Adrenal gland (tissue), 5 donors: ENCODE measurements around the gene OR51B5.

Source experiments
- CTCF ChIP-seq, 6 experiments: fragments of 450-650 bp in 4 of 6; fragments of 200-600 bp in 2 of 6; sonication (generic) in 1 of 6; IDR thresholded peaks; 1 replicate in 5 of 6; 2 replicates in 1 of 6; pipeline versions ENCODE4 v1.5.1 to v1.8.0; 2016 to 2021; ENCODE audit warnings: antibody characterized with exemption in 6 of 6, mild to moderate bottlenecking in 2 of 6, moderate library complexity in 1 of 6
- POLR2A ChIP-seq, 2 donors: fragments of 450-650 bp; IDR thresholded peaks; one replicate each; pipeline ENCODE4 v1.6.1; 2017; ENCODE audit warnings: antibody characterized with exemption in 2 of 2, mild to moderate bottlenecking in 2 of 2, moderate library complexity in 1 of 2
- donor health status: DM: no; HTN: no; CAD: no.

- TF ChIP-seq CTCF (IDR thresholded peaks at IDR 0.05) (no peak), POLR2A (IDR thresholded peaks at IDR 0.05) (no peak)
Measured at GRCh38 chr11:5368502-5369043, 25.2 kb upstream of the OR51B5 start.
